NCI-H128 (cell line): ENCODE measurements around the gene SYTL3.
A peak's percentile ranks its signal among the peaks of the same experiment; 100 is the strongest.
"Not testable (repeated sequence)": the region's sequence is repeated elsewhere in the genome, so short reads cannot be mapped to it uniquely, and the experiment has no call there.

Experiments used
- DNase-seq: peaks from one replicate; lab custom pipeline; 2025; ENCODE audit not compliant: unreplicated experiment; lab: John Stamatoyannopoulos, UW

The SYTL3 gene

DNA sequence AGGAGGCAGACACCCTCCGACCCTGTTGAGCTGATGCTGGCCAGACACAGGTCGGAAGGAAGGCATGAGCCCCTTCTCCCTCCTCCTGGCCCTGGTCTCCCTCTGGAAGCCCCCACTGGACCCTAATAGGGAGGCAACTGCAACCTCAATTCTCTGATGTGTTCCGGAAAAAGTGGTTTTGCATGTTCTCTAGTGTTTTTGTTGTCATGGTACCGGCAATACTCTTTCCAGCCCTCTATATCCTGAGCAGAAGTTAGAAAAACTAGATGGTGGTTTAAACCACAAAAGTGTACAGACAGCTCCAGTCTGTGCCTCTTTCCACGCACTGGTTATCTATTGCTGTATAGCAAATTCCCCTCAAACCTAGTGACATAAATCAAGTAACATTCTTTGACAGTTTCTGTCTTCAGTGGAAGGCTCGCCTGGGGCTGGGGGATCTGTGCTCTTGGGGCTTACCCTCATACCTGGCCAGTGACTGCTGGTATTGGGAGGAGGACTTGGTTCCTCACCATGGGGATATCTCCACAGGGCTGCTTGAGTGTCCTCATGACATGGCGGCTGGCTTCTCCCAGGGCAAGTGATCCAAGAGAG lies 37.0 kb downstream of the SYTL3 start:
- no peak for DNase-seq

DNA sequence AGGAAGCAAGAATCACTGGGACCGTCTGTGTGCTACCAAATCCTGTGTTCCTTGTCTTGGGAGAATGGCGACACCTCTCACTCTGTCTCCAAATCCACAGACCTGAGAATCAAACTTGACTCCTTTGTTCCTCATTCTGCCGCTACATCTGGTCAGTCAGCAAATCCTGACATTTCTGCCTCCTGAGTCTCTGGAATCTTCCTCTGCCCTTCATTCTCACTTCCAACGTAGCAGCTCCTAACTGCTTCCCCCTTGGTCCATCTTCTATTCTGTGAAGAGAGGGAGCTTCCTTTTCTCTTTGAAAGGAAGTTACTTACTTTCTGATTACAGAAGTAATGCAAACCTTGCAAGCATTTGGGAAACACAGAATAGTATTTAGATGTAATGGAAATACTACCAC lies 37.7 kb downstream of the SYTL3 start:
- DNase-seq, result no peak

DNA sequence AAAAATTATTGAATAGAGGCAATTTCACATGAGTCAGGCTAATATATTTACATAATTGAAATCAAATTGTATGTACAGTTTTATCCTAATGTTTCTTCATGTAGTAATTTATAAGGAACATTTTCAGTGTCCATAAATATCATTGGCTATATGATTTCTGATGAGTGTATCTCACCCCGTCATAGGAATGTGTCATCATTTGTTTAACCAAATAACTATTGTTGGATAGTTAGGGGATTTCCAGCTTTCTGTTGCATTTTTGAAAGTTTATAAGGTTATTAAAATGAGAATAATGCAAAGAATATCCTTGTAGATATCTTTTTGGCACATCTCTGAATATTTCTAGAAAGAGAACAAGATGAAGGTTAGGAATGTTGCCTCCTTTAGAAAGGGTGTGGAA lies 39.0 kb downstream of the SYTL3 start:
- DNase-seq, result no peak

DNA sequence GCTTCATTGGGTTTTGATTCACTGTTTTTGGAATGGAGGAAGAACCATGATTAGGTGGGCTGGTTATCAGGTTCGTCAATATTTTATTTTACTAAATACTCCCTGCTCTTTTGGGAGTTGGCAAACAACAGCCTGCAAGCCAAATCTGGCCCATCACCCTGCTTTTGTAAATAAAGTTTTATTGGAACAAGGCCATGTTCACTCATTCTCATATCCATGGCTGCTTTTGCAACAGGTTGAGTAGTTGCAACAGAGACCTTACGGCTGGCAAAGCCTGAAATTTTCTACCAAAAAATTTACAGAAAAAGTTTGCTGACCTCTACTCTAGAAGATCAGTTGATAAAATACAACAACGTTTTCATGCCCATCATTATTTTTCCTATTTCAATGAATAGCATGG lies 45.1 kb downstream of the SYTL3 start:
- DNase-seq, result no peak

DNA sequence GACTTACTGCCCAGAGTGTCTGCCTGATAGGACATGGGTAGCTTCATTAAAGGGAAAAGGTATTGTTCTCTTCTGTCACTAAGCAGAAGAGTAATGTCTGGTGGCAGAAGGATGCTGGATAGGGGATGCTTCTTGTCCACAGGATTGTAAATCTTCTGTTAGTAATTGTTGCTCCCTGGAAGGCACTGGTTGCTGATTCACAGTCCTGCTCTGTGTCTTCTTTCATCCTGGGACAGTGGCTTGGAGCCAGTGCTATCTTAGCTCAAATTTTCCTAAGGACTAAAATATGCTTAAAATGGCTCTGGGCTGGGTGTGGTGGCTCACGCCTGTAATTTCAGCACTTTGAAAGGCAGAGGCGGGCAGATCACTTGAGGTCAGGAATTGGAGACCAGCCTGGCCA lies 48.0 kb downstream of the SYTL3 start:
- DNase-seq, result no peak

DNA sequence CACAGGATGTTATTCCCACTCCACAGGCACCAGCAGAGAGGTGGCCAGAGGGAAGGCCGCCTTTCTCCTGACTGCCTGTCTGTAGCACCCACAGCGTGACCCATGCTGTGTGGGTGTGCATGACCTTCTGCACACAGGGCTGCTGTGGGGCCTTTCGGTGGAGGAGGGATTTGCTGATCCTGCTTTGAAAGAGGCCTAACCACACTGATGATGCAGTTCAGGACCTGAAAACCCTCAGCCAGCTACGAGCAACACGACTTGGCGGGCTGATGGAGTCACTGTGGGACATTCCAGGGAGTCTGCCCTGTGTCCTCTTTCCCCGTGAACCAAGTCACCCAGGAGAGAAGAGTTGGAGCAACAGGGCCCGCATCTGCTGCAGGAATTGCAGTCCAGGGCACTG lies 49.1 kb downstream of the SYTL3 start:
- DNase-seq, result no peak

DNA sequence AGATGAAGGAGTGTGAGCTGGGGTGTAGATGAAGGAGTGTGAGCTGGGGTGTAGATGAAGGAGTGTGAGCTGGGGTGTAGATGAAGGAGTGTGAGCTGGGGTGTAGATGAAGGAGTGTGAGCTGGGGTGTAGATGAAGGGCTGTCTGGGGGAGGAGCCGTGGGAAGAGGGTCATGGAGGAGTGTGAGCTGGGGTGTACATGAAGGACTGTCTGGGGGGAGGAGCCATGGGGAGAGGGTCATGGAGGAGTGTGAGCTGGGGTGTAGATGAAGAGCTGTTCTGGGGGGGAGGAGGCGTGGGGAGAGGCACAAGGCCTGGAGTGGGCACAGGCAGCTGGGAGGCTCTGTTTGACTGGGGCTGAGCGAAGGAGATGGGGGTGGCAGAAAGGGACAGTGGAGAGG lies 51.4 kb downstream of the SYTL3 start:
- not testable (repeated sequence) for DNase-seq

DNA sequence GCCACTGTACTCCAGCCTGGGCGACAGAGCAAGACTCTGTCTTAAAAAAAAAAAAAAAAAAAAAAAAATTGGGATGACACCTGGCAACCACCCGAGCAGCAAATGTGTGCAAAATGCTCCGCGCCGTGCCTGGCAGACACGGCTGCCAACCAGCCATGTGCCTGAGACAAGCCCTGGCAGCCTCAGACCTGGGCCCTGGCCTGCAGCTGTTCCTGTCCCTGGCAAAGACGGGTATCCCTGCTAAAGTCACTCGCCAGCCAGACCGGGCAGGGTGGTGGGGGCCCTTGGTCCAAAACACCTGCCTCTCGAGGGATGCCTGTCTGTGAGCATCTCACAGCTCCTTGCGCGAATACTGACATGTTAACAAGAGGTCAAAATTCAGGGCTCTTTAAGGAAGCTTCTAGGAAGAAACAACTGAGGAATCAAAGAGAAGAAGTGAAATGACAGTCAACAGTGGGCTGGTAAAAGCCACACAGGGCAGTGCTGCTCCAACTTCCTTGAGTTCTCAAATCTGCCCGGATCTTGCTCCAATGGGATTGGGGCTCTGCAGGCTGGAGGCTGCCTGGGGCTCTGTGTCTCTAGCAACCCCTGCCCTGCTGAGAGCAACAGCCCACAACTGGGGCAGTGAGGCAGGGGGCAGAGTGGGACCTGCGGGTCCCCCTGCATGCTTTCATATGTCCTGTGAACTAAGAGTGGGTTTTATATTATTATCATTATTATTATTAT lies 53.4 kb downstream of the SYTL3 start:
- DNase-seq, result no peak

DNA sequence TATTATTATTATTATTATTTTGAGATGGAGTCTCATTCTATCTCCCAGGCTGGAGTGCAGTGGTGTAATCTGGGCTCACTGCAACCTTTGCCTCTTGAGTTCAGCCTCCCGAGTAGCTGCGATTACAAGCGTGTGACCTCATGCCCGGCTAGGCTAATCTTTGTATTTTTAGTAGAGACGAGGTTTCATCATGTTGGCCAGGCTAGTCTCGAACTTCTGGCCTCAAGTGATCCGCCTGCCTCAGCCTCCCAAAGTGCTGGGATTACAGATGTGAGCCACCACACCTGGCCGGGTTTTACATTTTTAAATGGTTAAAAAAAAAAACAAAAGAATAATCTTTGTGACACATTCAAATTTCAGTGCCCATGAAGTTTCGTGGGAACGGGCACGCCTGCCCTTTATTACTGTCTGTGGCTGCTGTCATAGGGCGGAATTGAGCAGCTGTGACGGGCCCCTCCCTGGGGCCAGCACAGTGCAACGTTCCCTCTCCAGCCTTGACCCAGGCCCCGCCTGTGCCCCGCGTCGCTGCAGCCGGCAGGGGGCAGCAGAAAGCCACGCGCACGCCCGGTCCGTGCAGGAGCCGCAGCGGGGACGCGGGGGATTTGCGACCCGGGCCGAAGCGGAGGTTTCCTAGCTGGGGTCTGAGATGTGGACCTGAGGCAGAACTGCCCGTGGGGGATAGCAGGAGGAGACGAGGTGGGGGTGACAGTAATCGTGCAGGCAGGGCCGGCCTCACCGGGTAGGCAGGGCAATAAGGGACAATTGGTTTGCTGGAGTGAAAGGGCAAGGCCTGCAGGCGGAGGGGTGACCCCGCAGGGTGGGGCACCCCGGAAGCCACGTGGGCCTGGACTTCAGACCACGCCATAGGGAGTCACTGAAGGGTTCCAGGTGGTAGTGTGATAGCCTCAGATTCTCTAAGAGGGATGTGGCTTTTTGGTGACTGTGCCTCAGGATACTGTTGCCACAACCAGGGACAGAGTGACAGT lies 54.3 kb downstream of the SYTL3 start:
- DNase-seq, result peak; percentile 41

DNA sequence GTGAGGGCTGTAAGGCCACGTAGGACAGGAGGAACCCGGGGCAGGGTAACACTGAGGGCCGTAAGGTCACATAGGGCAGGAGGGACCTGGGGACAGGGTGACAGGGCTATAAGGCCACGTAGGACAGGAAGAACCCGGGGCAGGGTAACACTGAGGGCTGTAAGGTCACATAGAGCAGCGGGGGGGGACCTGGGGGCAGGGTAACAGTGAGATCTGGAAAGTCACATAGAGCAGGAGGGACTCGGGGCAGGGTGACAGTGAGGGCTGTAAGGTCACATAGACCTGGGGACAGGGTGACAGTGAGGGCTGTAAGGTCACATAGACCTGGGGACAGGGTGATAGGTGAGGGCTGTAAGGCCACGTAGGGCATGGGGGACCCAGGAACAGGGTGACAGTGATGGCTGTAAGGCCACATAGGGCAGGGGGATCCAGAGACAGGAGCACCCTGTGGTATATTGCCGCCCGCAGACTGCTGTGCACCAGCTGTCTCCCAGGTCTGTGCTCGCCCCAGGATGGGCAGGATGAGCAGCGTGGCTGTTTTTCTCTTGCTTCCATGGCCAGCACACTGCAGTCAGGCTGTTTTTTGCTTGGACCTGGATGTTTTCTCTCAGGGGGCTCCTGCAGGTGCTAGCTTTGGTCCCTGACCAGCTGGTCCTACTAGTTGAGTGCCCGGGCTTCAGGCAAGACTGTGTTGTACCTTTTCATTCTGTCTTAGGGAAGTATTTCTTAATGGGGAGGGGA lies 55.7 kb downstream of the SYTL3 start:
- DNase-seq, result no peak

DNA sequence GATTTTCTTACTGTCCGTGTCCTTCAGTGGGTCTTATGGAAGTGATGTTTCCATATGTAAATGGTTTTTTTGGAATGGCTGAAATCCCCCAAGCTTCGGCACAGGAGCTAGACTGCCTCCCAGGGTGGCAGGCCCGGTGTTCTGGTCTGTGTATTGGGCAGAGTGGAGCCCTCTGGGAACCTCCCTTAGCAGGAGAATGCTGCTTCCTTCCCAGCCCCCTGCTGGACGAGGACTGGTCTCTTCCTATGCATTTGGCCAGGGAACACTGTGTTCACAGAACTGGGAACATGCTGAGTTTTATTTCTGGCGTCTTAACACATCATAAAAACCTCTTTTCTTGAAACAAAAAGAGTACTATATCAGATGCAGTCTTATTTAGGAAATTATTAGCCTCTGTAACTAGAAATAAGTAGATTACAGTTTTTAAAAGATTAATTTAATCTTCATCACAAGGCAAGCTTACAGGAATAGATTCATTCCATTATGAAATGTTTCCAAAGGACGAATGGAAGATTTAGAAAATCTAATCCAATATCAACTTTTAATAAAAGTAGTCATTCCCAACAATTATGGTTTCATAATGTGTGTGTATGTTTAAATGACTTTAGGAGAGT lies 56.6 kb downstream of the SYTL3 start:
- no peak for DNase-seq

DNA sequence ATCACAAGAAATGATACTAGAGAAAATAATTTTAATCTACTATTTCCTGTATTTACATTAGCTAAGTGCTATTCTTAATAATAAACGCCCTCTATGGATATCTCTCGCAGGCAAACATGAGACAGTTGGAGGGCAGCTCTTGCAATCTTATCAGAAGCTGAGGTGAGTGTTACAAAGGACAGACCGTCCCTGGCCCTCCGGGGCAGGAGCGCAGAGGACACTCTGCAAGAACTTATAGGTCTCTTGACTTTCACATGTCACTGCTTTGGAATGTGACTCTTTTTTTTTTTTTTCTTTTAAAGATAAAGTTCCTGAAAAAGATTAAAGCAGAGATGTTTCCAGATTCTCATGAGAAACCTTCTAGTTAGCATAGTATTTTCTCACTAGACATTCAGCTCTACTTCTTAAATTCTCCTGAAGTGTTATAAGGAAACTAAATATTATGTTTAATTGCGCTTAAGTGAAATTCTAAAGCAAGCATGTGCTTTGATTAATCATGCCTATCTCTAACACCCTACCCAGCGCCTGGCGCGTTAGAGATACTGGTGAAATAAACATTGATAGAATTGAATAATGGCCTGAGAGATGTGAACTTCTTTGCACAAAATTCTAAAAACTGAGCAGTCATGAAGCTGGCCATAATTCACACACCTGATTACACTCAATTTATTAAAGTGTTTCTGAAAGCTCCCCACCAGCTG lies 57.4 kb downstream of the SYTL3 start:
- DNase-seq, result no peak

DNA sequence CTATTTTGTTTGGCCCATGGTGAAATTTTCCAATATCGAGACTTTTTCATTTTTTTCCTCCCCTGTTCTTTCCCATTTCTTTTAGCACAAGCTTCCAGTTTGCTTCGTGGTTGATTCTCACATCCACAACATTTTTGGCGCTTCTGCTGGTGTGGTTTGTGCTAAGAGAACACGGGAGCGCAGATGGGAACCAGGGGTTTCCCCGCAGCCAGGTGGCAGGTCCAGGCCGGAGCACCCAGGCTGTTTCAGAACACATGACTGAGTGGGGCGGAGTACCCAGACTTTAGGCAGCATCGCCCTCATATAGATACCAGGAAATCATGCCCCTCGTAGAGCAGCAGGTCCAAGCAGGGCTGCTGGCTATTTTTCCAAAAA lies 58.0 kb downstream of the SYTL3 start:
- no peak for DNase-seq

DNA sequence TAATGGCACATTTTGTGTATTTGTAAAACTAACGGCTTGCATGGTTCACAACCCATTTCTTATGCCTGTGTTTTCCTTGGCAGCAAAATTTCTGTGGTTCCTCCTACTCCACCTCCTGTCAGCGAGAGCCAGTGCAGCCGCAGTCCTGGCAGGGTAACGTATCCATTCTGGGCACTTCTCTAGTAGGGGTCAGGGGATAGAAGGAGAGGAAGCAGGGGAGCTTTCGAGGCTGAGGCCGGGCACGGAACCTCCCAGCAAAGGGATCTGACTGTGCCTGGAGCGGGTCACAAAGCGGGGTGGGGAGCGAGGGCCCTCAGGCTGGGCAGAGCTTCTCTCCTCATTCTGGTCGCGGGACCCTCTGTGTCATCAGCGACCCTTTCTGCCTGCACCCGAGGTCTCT lies 58.4 kb downstream of the SYTL3 start:
- no peak for DNase-seq

DNA sequence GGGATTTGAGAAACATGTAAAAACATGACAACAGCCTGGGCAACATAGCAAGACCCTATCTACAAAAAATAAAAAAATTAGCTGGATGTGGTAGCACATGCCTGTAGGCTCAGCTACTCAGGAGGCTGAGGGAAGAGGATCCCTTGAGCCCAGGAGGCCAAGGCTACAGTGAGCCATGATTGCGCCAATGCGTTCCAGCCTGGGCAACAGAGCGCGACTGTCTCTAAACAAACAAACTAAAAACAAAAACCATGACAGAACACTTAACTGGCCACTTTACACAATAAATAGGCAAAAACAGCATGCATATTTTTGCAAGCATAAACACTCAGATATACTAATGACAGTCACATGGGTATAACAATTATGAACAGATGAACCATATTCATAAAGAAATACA lies 60.0 kb downstream of the SYTL3 start:
- no peak for DNase-seq

DNA sequence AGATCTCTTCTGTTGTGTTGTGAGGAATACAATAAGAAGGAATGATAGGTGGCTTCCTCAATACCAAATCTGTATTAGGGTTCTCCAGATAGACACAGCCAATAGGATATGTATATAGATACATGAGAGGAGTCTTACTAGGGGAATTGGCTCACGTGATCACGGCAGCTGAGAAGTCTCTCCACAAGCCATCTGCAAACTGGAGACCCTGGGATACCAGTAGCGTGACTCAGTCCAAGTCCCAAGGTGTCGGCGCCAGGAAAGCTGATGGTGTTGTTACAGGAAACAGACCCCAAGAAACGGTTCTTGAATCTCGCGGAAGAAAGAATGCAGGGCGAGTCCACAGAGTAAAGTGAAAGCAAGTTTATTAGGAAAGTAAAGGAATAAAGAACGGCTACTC lies 61.4 kb downstream of the SYTL3 start:
- DNase-seq, result no peak

DNA sequence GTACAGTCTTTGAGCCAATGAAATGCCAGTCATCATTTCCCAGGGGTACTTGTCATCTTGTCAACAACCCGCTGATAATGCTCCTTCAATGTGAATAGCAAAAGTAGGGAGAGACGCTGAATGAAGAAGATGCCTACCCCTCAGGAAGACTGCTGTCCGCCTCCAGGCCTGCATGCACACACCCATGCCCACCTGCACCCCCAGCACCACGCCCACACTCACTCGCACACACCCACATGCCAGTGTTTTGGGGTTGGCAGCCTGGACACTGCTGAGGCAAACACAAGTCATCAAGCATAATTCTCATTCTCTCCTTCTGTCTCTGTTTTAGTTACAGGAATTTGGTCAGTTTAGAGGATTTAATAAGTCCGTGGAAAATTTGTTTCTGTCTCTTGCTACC lies 63.6 kb downstream of the SYTL3 start:
- DNase-seq, result no peak

DNA sequence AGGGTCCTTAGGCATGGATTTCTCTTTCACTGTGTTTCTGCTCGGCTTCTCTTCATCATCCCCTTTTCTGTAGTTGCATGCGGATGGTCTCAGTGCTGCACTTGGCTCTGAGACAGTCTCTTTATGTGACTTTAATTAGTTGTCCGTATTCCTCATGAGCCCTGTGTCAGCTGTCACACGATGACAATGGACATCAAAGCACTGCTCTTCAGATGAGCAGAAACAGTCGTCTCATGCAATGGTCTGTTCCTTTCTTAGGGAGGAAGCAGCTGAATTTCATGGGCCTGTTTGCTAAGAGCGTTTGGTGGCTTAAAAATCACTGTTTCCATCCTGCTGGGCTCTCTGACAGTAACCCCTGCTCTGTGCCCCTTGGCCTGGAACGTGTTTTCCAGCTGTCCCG lies 64.9 kb downstream of the SYTL3 start:
- no peak for DNase-seq

DNA sequence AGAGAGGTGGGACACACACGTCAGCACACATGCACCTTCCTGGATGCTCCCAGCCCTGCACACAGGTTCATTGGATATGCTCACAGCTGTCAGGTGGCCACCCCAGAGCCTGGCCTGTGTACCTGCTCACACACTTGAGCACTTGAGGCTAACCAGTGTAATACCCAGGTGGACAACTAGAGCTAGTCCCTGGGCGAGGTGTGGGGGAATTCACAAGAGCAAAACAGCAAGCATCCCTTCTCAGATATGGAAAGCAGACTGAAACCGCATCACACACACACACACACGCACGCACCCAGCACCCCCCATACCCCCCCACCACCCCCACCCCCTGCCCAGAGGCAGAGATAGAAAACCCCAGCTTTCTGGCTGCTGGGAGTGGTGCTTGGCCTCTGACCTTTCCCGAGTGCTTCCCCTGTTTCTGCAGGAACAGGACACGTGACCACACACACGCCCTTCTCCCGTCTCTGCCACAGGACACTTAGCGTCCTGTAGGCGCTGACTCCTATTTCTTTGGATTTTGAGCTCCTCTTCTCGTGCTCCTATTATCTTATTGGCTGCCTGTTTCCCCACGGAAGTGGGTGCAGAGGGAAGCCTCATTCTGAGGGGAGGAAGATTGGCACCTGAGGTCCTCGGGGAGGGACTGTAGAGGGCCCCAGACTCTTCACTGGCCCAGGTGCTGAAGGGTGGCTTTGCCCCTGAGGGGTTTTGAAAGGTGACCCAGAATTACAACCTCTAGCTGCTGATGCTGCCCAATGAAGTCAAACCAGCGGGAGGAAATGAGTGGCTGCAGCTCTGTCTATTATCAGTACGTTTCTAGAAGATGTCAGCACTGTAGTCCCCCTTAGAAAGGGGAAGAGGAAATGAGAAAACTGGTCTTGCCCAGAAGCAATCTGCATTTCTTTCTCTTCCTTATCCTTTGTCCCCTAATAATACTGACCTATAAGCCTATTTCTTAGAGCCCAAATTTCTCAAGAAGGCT lies 65.8 kb downstream of the SYTL3 start:
- DNase-seq, result no peak
